Endothelial cell (in vitro differentiated cells): ENCODE results near the gene LMO7. TPM values are rescaled to one million over a fixed set of nuclear protein-coding genes. Genes with fewer than 3 reads are reported as not detected.

Source experiments
- DNase-seq: peaks from one replicate; pipeline ENCODE4 v3.0.0; 2021; ENCODE audit warnings: low spot score
- H3K27ac Mint-ChIP-seq: one replicate; pipeline ENCODE4 v1.8.0; 2021; ENCODE audit warnings: mixed read lengths, inconsistent platforms; ENCODE audit not compliant: unreplicated experiment
- H3K27me3 Mint-ChIP-seq: one replicate; pipeline ENCODE4 v1.8.0; 2021; ENCODE audit warnings: mild to moderate bottlenecking, moderate library complexity, mixed read lengths, inconsistent platforms; ENCODE audit not compliant: unreplicated experiment
- H3K36me3 Mint-ChIP-seq: one replicate; pipeline ENCODE4 v1.8.0; 2021; ENCODE audit warnings: mild to moderate bottlenecking, low read depth, mixed read lengths, inconsistent platforms; ENCODE audit not compliant: unreplicated experiment
- H3K4me1 Mint-ChIP-seq: one replicate; pipeline ENCODE4 v1.8.0; 2021; ENCODE audit warnings: mild to moderate bottlenecking, mixed read lengths, inconsistent platforms; ENCODE audit not compliant: unreplicated experiment
- H3K4me3 Mint-ChIP-seq: one replicate; pipeline ENCODE4 v1.8.0; 2021; ENCODE audit warnings: mild to moderate bottlenecking, mixed read lengths, inconsistent platforms; ENCODE audit not compliant: unreplicated experiment
- H3K9me3 Mint-ChIP-seq: one replicate; pipeline ENCODE4 v1.8.0; 2021; ENCODE audit warnings: mixed read lengths, inconsistent platforms; ENCODE audit not compliant: unreplicated experiment
- total RNA-seq: library from RNA; stranded (reverse); fragmentation: NEBNext Ultra II Directional; extraction: Animal tissue kit (Norgen Biotek cat#: 25700); gene quantifications from one replicate; pipeline ENCODE4 v1.2.1, GENCODE V29; 2021; ENCODE audit not compliant: unreplicated experiment
- TF ChIP-seq, protein P1 (sequence below): fragments of 200-600 bp; sonication (generic); IDR thresholded peaks from one replicate; pipeline ENCODE4 v1.5.0; 2021; ENCODE audit warnings: antibody characterized with exemption; ENCODE audit not compliant: unreplicated experiment

The LMO7 gene
- total RNA-seq, 1 donor from 2014 or later: 5.7 TPM

DNA sequence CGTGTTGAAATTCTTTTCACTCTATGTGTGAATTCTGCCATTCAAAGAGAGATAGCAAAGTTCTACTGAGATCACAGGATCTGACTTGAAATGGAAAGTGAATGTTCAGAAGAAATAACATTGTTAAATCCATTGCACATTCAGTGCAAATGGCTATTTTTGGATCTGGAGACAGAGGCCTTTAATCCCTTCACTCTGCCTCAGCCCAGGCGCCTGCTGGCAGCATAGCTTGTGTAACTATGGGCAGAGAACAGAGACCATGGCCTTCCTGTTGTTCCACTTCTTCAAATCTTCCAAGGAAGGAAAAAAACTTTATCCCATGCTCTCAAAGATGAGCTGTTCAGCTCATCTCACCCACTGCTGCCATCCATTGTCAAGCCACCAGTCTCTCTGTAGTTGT is 265.4 kb downstream of the LMO7 start:
- no peaks in the 10 kb centered on the region for H3K4me1 Mint-ChIP-seq
- no peaks in the 10 kb centered on the region for H3K36me3 Mint-ChIP-seq
- TF ChIP-seq, protein P1, sequence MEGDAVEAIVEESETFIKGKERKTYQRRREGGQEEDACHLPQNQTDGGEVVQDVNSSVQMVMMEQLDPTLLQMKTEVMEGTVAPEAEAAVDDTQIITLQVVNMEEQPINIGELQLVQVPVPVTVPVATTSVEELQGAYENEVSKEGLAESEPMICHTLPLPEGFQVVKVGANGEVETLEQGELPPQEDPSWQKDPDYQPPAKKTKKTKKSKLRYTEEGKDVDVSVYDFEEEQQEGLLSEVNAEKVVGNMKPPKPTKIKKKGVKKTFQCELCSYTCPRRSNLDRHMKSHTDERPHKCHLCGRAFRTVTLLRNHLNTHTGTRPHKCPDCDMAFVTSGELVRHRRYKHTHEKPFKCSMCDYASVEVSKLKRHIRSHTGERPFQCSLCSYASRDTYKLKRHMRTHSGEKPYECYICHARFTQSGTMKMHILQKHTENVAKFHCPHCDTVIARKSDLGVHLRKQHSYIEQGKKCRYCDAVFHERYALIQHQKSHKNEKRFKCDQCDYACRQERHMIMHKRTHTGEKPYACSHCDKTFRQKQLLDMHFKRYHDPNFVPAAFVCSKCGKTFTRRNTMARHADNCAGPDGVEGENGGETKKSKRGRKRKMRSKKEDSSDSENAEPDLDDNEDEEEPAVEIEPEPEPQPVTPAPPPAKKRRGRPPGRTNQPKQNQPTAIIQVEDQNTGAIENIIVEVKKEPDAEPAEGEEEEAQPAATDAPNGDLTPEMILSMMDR: no peak
- H3K27me3 Mint-ChIP-seq: no peaks in the 10 kb centered on the region
- no peak overlapping the region for H3K27ac Mint-ChIP-seq
- H3K9me3 Mint-ChIP-seq: no peaks in the 10 kb centered on the region
- no peak overlapping the region for H3K4me3 Mint-ChIP-seq
- DNase-seq: no peak

DNA sequence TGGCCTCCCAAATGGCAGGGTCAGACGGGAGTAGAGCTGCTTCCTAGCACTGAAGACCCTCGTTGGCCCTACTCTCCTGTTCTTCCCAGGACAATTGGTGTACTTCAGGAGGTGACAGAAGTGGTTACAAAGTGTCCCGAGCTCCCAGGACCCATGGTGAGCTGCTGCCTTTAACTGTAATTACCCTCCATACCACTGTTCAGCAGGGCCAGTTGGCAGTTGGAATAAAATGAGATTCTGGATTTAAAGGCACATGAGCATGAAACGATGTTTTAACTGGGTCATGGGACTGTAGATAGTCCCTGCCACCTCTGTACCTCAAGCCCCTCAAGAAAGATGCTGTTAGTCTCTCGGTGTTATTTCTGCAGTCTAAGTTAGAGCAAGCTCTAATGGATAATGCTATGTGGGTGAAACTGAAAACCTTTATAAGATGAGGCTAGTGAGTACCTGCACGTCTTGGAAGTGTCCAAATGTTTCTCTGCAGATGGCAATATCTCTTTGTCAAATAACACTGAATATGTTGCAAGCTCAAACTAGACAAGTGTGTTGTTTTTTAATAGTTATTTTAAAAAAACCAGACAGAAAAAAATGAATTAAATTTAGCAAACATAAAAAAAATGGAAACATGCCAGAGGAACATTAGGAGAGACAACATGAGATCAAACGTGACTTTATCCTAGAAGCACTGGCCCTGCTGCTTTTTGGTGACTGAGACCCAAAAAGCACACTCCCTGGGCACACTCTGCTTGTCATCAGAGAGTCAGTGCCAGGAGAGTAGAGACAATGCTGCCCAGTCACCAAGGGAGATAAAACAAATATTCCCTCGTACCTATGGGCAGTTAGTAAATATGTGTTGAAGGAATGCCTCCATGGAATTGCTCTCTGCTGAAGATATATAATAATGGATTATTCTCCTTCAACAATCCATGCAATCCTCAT is 266.3 kb downstream of the LMO7 start:
- no peak overlapping the region for H3K27ac Mint-ChIP-seq

DNA sequence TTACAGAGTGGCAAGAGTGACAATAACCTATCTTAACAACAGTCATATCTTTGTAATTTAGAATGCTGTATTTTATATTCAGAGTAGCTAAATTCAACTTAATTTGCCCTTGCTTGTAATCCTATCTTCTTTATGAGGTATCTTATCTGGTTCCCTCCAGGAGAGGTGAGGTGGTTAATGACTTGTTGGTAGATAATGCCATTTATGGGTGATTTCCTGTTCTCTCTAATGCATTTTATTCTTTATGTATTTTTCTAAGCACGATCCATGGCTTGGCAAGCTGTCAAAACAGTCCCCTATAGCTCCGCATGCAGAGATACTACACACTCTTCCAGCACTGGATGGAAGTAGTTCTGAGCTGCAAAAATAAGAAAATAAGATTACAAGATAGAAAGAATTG is 267.9 kb downstream of the LMO7 start:
- no peaks in the 10 kb centered on the region for H3K27me3 Mint-ChIP-seq
- no peaks in the 10 kb centered on the region for H3K9me3 Mint-ChIP-seq
- TF ChIP-seq, protein P1: no peak
- H3K4me3 Mint-ChIP-seq: no peak overlapping the region
- H3K4me1 Mint-ChIP-seq: no peaks in the 10 kb centered on the region
- no peak for DNase-seq
- no peaks in the 10 kb centered on the region for H3K36me3 Mint-ChIP-seq
- H3K27ac Mint-ChIP-seq: no peak overlapping the region

More for the DNA sequence above, 266.3 kb downstream of the LMO7 start:
- Mint-ChIP-seq H3K4me3 (no peak overlapping the region), H3K9me3 (no peaks in the 10 kb centered on the region), H3K27me3 (no peaks in the 10 kb centered on the region), H3K4me1 (no peaks in the 10 kb centered on the region), H3K36me3 (no peaks in the 10 kb centered on the region)
- TF ChIP-seq, protein P1: no peak
- no peak for DNase-seq

DNA sequence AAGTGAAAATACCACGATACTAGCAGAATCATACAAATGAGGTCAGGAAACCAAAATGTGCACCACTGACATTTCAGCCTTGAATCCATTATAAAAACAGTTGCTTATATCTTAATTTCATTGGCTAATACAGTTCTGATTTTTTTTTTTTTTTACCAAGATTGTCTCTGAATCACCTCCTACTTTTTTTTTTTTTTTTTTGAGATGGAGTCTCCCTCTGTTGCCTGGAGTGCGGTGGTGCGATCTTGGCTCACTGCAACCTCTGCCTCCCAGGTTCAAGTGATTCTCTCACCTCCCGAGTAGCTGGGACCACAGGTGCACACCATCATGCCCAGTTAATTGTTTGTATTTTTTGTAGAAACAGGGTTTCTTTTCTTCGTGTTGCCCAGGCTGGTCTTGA is 270.2 kb downstream of the LMO7 start:
- no peaks in the 10 kb centered on the region for H3K27me3 Mint-ChIP-seq
- TF ChIP-seq, protein P1: no peak

DNA sequence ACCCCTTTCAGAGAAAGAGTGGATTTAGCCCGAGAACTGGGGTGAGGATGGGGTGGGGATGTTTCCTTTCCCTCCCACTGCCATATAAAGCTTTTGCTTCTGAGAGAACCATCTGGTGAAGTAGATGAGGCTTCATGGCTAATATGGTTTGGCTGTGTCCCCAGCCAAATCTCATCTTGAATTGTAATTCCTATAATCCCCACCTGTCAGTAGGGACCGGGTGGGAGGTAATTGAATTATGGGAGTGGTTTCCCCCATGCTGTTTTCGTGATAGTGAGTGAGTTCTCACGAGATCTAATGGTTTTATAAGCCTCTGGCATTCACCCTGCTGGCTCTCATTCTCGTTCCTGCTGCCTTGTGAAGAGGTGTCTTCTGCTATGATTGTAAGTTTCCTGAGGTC is 270.9 kb downstream of the LMO7 start:
- DNase-seq: no peak
- H3K4me1 Mint-ChIP-seq: no peaks in the 10 kb centered on the region
- H3K27me3 Mint-ChIP-seq: no peaks in the 10 kb centered on the region
- H3K27ac Mint-ChIP-seq: no peak overlapping the region
- no peak overlapping the region for H3K4me3 Mint-ChIP-seq
- no peaks in the 10 kb centered on the region for H3K36me3 Mint-ChIP-seq
- TF ChIP-seq, protein P1: no peak
- H3K9me3 Mint-ChIP-seq: no peaks in the 10 kb centered on the region

More for the DNA sequence above, 270.2 kb downstream of the LMO7 start:
- Mint-ChIP-seq H3K27ac (no peak overlapping the region), H3K4me1 (no peaks in the 10 kb centered on the region), H3K36me3 (no peaks in the 10 kb centered on the region), H3K4me3 (no peak overlapping the region), H3K9me3 (no peaks in the 10 kb centered on the region)
- DNase-seq: no peak
